NOMO-1 treated with DMSO at 0.1 percent for 48 hours (cell line): ENCODE measurements around the gene NAB2.
A peak's percentile ranks its signal among the peaks of the same experiment; 100 is the strongest.

Experiments used
- DNase-seq: peaks from one replicate; lab custom pipeline; 2025; ENCODE audit not compliant: unreplicated experiment; lab: John Stamatoyannopoulos, UW

NAB2 gene

DNA sequence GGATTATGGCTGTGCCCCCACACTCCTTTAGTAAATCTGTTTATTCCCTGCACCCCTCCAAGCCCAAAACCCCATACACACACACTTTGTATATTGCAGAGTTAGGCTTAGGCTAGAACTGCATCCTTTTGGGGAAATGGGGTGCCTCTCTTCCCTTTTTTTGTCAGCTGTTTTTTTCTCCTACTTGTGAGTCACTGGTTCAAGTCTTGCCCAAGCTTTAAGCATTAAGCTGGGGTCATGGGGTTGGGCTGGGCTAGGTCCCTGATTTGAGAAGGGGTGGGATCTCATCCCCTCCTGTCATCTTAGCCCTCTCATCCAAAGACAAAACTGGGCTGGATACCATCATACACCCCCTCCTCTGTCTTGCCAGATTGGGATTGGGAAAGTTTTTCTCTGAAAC is 41.0 kb downstream of the NAB2 start:
- DNase-seq: peak; percentile 73

DNA sequence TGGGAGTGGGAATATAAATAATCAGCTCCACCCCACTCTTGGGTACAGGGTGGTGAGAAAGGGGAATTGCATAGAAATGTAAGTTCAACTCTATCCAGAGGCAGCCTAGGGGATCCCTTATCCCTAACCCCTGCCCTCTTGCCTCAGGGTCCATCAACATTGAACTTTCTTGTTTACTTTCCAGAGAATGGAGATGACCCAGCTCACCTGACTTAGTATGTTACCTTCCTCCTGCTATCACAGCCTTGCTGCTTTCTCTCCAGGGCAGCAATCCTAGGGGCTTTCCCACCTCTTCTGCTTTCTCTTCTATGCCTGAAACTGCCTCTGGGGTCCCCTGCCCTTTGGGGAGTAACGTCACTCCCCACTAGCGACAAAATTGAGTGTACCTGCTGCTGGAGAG is 42.0 kb downstream of the NAB2 start:
- no peak for DNase-seq

DNA sequence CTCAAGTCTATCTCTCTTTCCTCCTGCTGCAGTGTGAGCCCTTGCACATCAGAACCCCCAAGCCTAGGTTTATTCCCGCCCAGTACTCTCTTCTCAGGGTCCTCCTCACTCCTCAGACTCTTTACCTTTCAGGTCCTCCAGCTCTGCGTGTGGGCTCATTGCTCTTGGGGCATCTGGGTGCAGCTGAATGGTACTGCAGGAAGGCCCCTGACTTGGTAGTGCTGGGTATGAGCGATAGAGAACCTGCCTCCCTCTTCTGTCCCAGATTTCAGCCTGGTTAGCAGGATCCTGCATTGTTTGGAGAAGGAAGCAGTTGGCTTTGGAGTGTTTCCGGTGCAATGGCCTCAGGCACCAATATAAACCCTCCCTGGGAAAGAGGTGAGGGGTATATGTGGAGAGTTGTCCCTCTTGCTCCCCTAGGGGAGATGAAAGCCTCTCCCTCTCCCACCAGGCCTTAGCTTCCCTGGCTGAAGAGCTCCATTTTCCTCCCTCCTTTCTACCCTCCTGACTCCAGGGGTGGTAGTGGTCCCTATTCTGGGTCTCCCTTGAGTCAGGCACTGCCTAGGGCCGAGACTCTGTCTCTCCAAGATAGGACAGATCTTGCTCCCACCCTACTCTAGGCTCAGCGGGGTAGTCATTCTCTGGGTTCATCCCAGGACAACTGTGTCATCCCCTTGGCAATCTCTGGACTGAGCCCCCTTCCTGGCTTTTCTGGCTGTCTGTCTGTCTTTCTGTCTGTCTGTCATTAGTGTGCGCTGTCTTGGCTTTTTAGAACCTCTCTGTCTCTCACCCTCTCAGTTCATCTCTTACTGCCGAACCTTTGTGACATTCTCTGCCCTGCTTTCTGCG is 43.2 kb downstream of the NAB2 start:
- DNase-seq: no peak

DNA sequence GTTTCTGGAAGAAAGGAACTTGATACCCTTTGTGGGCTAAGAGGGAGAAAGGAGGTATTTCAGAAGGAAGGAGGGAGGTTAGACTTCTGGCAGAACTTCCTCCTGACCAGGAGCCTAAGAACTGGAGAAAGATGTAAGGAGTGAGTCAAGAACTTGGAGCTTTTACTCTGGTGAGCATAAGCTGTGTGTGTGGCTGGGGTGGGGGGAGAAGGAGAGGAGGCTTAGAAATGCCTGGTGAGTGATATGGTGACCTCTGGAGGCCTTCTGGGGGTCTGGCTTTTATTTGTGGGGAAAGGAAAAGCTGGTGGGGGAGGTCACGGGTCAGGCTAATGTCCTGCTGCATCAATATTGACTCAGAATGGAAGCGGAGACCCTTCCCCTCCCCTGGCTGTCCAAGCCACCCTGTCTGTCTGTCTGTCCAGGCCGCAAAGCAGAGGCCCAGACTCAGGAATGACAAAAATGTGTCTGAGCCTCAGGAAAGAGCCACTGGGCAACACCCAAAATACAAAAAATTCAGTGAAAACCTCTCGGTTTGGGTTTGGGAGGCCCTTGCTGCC is 44.2 kb downstream of the NAB2 start:
- DNase-seq: no peak

GRCh38 chr12:57133916-57134315 is 45.0 kb downstream of the NAB2 start:
- no peak for DNase-seq

- DNase-seq: no peak
Observed at GRCh38 chr12:57134949-57135348, 46.0 kb downstream of the NAB2 start.

DNA sequence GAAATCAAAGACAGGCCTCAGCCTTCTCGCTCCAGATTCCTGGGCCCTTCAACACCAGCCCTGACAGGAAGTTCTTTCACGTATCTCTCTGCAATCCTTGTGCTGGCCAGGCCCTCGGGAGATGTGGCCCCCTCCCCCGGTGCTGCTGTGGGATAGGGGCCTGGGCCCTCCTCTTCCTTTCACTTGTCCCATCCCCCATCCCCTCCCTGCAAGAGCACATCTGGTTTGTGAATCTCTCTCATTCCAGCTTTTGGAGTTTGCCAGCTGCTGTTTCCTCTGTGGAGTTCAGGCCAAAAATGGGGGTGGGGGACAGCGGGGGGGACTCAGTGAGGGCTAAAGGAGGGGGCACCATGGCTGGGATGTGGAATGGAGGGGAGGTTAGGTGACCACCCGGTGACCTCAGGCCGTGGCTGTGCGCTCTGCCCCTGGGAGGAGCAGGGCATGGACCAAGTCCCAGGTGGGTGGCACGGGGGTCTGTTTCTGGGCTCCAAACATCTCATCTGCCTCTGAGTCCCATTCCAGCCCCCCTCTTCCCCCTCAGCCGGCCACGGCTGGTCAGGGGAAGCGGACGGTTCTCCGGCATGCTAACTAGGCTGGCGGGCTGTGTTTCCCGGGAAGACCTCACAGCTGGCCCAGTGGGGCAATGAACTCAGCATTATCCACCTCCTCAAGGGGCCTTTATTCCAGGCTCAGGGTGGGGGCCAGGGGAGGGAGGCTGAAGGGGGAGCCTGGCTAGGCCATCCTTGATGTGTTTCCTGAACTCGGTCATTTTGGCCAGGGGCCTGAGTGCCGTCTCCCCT is 46.8 kb downstream of the NAB2 start:
- DNase-seq: no peak

DNA sequence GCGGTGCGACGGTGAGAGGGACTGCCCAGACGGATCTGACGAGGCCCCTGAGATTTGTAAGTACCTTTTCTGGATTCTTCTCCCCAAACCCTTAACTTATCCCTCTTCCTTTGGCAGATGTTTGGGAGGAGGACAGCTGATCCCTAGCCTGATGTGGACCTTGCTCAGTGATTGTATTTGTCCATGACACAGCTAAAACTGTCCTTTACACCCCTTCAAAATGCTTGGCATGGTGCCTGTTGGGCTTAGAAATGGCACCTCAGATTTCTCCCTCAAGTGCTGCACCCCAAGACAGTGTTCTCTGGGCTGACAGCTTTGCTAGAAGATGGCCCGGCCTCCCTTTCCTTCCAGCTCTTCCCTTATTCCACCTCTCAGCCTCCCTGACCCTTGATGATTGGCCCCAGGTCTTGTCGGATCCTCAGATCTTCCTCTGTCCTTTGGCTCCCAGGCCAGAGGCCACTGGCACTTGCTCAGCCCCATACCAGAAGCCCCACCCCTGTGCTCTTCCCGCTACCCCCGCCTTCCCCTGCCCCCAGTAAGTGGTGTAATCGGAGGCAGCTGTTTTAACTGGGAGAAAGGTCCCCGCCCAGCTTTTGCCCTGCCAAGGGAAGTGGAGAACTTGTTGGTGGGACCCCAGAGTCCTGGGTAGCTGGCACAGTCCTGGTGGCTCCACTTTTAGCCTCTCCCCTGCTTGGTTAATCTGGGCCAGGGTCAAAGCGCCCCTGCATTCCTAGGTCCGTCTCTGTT is 49.8 kb downstream of the NAB2 start:
- DNase-seq: peak; percentile 37

DNA sequence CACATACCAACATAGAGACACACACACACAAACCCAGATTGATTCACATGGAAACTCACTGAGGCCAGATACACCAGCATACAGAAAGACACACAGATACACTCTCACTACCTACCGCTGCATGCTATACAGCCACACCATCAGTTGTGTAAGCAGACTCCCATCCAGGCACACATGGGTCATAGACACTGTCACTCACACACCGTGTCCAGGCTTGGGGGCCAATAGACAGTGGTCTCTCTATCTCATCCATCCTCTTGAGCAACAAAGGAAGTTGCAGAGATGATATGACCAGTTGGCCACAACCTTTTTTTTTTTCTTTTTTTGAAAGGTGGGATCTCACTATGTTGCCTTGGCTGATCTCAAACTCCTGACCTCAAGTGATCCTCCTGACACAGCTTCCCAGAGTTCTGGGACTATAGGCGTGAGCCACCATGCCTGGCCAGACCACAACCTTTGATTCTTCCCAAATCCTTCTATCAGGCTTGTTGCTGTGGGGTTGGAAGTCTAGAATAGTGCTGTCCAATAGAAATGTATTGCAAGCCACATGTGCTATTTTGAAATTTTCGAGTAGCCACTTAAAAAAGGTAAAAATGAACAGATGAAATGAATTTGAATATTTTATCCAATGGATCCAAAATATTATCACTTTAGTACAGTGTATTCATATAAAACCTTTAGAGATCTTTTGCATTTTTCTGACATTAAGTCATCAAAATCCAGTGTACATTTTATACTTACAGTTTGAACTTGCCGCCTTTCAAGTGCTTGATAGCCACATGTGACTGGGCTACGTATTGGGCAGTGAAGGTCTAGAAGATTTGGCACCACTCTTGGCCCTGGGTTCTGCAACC is 51.1 kb downstream of the NAB2 start:
- peak; percentile 61 for DNase-seq

DNA sequence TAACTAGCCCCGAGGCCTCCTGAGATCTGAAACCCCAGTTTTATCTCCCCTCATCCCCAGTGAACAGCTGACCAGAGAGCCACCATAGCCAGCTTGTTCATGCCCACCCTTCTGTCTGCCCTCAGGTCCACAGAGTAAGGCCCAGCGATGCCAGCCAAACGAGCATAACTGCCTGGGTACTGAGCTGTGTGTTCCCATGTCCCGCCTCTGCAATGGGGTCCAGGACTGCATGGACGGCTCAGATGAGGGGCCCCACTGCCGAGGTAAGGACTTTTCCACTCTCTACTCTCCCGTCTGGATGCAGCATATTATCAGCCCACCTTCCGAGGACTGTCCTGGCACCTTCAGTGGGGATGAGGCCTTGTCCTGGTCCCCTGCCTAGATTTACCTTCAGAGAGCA is 52.3 kb downstream of the NAB2 start:
- no peak for DNase-seq

DNA sequence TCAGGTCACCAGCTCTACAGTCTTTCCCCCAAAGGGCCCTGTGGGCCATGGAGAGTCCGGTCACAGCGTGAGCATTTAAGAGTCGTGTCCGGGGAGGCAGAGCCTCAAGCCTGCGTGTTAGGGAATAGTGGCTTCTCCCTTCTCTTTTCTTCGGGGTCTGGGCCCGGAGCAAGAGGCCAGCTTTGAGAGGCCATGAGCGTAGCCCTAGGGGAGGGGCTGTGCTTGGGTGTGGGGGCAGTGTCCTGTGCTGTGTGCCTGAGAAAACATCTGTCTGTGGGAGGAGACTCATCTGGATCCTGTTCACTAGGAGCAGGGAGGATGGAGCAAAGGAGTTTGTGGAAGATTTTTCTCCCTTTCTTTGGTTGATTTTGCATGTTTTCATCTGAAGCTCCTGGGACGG is 53.2 kb downstream of the NAB2 start:
- no peak for DNase-seq

GRCh38 chr12:57142727-57143126 is 53.8 kb downstream of the NAB2 start:
- no peak for DNase-seq

DNA sequence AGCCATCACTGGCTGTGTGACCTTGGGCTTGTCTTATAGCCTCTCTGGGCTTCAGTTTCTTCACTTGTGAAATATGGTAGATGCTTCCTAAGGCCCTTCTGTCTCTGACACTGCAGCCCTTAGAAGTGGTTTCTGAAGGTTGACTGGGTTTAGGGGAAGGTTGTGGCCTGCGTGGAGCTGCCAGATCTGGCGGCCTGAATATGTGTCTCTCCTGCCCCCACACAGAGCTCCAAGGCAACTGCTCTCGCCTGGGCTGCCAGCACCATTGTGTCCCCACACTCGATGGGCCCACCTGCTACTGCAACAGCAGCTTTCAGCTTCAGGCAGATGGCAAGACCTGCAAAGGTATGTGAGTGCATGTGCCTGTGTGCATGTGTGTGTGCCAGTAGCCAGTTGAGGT is 54.5 kb downstream of the NAB2 start:
- no peak for DNase-seq
